Fibroblast of pulmonary artery (primary cell): ENCODE results near the gene TMEM30B.

Experiments
- DNase-seq: peaks from one replicate; pipeline ENCODE4 v3.0.0-alpha.2; 2010; ENCODE audit warnings: low read depth
- H3K4me3 ChIP-seq: replicated peaks from 2 replicates; pipeline ENCODE4 v1.5.1; 2011; ENCODE audit warnings: low read depth, mild to moderate bottlenecking, control low read depth, low read length, moderate library complexity
- CTCF ChIP-seq: IDR thresholded peaks from 2 replicates; pipeline ENCODE4 v1.5.1; 2011; ENCODE audit warnings: mild to moderate bottlenecking, control low read depth, low read length, inconsistent platforms; ENCODE audit errors: missing control alignments

TMEM30B gene

GRCh38 chr14:61281186-61281947 is at the start of gene TMEM30B:
TMEM30B (minus strand) TSS chr14:61281338; CDS start chr14:61281147, 191 bp downstream.
- H3K4me3 ChIP-seq: peak within 1 kb of the TSS; percentile 24
- DNase-seq: no peak
- TF ChIP-seq CTCF: no peak

- H3K4me3 ChIP-seq: no peak overlapping the region
- TF ChIP-seq CTCF: no peak
- no peak for DNase-seq
These were observed 49.4 kb upstream of the TMEM30B start for GRCh38 chr14:61330511-61330910.

GRCh38 chr14:61329478-61330051 is 48.4 kb upstream of the TMEM30B start:
- no peak for TF ChIP-seq CTCF
- no peak overlapping the region for H3K4me3 ChIP-seq

GRCh38 chr14:61328626-61329262 is 47.6 kb upstream of the TMEM30B start:
- no peak for TF ChIP-seq CTCF
- H3K4me3 ChIP-seq: no peak overlapping the region
- DNase-seq: no peak

More at GRCh38 chr14:61329478-61330051, 48.4 kb upstream of the TMEM30B start:
- DNase-seq: no peak

GRCh38 chr14:61326847-61327246 is 45.7 kb upstream of the TMEM30B start:
- no peak for TF ChIP-seq CTCF
- peak; percentile 92 for DNase-seq
- H3K4me3 ChIP-seq: no peak overlapping the region

- TF ChIP-seq CTCF: no peak
- H3K4me3 ChIP-seq: no peak overlapping the region
- DNase-seq: no peak
These were observed 45.0 kb upstream of the TMEM30B start for GRCh38 chr14:61326146-61326545.
